Activated naive CD8-positive, alpha-beta T cell treated with anti-CD3 and anti-CD28 coated beads, Interleukin-2, amount 50 U/mL, for 16 hours (primary cell): ENCODE results near the gene VAPA.

ENCODE experiments used
- DNase-seq: peaks from one replicate; pipeline ENCODE4 v3.0.0-alpha.2; 2020; ENCODE audit warnings: low read depth, low spot score

Gene VAPA

GRCh38 chr18:9914584-9915290 lies 921 bp downstream of the VAPA start:
- DNase-seq: peak; percentile 65

GRCh38 chr18:9915291-9916076 lies 1.7 kb downstream of the VAPA start:
- DNase-seq: no peak

- no peak for DNase-seq
These were observed 2.3 kb downstream of the VAPA start for GRCh38 chr18:9916077-9916639.

- no peak for DNase-seq
These were observed 3.0 kb downstream of the VAPA start for GRCh38 chr18:9916808-9917207.

GRCh38 chr18:9918016-9918680 lies 4.3 kb downstream of the VAPA start:
- DNase-seq: no peak

GRCh38 chr18:9919564-9920232 lies 5.9 kb downstream of the VAPA start:
- DNase-seq: no peak

- DNase-seq: no peak
These were observed 8.9 kb downstream of the VAPA start for GRCh38 chr18:9922592-9923311.

GRCh38 chr18:9924371-9924943 lies 10.6 kb downstream of the VAPA start:
- no peak for DNase-seq

GRCh38 chr18:9925369-9925768 lies 11.6 kb downstream of the VAPA start:
- no peak for DNase-seq

GRCh38 chr18:9925795-9926194 lies 12.0 kb downstream of the VAPA start:
- DNase-seq: no peak

- no peak for DNase-seq
These were observed 12.5 kb downstream of the VAPA start for GRCh38 chr18:9926223-9926894.

- no peak for DNase-seq
These were observed 13.2 kb downstream of the VAPA start for GRCh38 chr18:9926977-9927376.

- no peak for DNase-seq
These were observed 13.7 kb downstream of the VAPA start for GRCh38 chr18:9927392-9928063.

GRCh38 chr18:9928646-9929259 lies 14.9 kb downstream of the VAPA start:
- no peak for DNase-seq

GRCh38 chr18:9930299-9930884 lies 16.6 kb downstream of the VAPA start:
- no peak for DNase-seq

GRCh38 chr18:9931146-9931545 lies 17.3 kb downstream of the VAPA start:
- DNase-seq: no peak

- no peak for DNase-seq
These were observed 17.9 kb downstream of the VAPA start for GRCh38 chr18:9931678-9932077.

- DNase-seq: no peak
These were observed 20.0 kb downstream of the VAPA start for GRCh38 chr18:9933865-9934264.

GRCh38 chr18:9934274-9934673 lies 20.5 kb downstream of the VAPA start:
- no peak for DNase-seq
